ENCODE results near the gene GPR21. TPM values are rescaled to one million over a fixed set of nuclear protein-coding genes. Genes with fewer than 3 reads are reported as not detected.

The GPR21 gene
- total RNA-seq, 2 donors from 2014 or later: 0.97 TPM; not detected in 1

- H3K27me3 ChIP-seq (replicated peaks; ENCODE audit: insufficient read depth): no peaks in the 10 kb centered on the region
- no peaks in the 10 kb centered on the region for H3K4me1 ChIP-seq (replicated peaks)
- 79% methylated on average over 2 of the region's 2 CpGs for WGBS
- no peak overlapping the region for H3K27ac ChIP-seq
- TF ChIP-seq, protein P1, sequence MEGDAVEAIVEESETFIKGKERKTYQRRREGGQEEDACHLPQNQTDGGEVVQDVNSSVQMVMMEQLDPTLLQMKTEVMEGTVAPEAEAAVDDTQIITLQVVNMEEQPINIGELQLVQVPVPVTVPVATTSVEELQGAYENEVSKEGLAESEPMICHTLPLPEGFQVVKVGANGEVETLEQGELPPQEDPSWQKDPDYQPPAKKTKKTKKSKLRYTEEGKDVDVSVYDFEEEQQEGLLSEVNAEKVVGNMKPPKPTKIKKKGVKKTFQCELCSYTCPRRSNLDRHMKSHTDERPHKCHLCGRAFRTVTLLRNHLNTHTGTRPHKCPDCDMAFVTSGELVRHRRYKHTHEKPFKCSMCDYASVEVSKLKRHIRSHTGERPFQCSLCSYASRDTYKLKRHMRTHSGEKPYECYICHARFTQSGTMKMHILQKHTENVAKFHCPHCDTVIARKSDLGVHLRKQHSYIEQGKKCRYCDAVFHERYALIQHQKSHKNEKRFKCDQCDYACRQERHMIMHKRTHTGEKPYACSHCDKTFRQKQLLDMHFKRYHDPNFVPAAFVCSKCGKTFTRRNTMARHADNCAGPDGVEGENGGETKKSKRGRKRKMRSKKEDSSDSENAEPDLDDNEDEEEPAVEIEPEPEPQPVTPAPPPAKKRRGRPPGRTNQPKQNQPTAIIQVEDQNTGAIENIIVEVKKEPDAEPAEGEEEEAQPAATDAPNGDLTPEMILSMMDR (IDR thresholded peaks at IDR 0.05): no peak
- no peak for TF ChIP-seq POLR2AphosphoS5 (IDR thresholded peaks at IDR 0.05)
- TF ChIP-seq POLR2A (IDR thresholded peaks at IDR 0.05): no peak
- no peak overlapping the region for H3K4me3 ChIP-seq
- no peaks in the 10 kb centered on the region for H3K9me3 ChIP-seq
- intact Hi-C loops (cut with DNase I): no loop called here
- no peak for DNase-seq (ENCODE audit: low spot score)
- no peaks in the 10 kb centered on the region for H3K36me3 ChIP-seq
Measured at GRCh38 chr9:123035791-123036190, 2.3 kb downstream of the GPR21 start.

- no peaks in the 10 kb centered on the region for H3K36me3 ChIP-seq
- intact Hi-C loops (cut with DNase I): no loop called here
- H3K27ac ChIP-seq: no peak overlapping the region
- no peak overlapping the region for H3K4me3 ChIP-seq
- no peaks in the 10 kb centered on the region for H3K27me3 ChIP-seq (replicated peaks; ENCODE audit: insufficient read depth)
- H3K4me1 ChIP-seq (replicated peaks): no peaks in the 10 kb centered on the region
- TF ChIP-seq, protein P1 (IDR thresholded peaks at IDR 0.05): no peak
- TF ChIP-seq POLR2AphosphoS5 (IDR thresholded peaks at IDR 0.05) (no peak), POLR2A (IDR thresholded peaks at IDR 0.05) (no peak)
- 81% methylated on average over 3 of the region's 3 CpGs for WGBS
- DNase-seq (ENCODE audit: low spot score): no peak
- H3K9me3 ChIP-seq: no peaks in the 10 kb centered on the region
Measured at GRCh38 chr9:123036893-123037545, 3.6 kb downstream of the GPR21 start.

GRCh38 chr9:123039617-123040219, 6.3 kb downstream of the GPR21 start:
- H3K27me3 ChIP-seq (replicated peaks; ENCODE audit: insufficient read depth): no peaks in the 10 kb centered on the region
- no peak for DNase-seq (ENCODE audit: low spot score)
- no peak overlapping the region for H3K4me3 ChIP-seq
- H3K4me1 ChIP-seq (replicated peaks): no peaks in the 10 kb centered on the region
- TF ChIP-seq POLR2A (IDR thresholded peaks at IDR 0.05) (no peak), POLR2AphosphoS5 (IDR thresholded peaks at IDR 0.05) (no peak)
- TF ChIP-seq, protein P1 (IDR thresholded peaks at IDR 0.05): no peak
- 55% methylated on average over 1 of the region's 1 CpG for WGBS
- no peak overlapping the region for H3K27ac ChIP-seq
- H3K9me3 ChIP-seq: no peaks in the 10 kb centered on the region
- intact Hi-C loops (cut with DNase I): no loop called here
- H3K36me3 ChIP-seq: no peaks in the 10 kb centered on the region

DNA sequence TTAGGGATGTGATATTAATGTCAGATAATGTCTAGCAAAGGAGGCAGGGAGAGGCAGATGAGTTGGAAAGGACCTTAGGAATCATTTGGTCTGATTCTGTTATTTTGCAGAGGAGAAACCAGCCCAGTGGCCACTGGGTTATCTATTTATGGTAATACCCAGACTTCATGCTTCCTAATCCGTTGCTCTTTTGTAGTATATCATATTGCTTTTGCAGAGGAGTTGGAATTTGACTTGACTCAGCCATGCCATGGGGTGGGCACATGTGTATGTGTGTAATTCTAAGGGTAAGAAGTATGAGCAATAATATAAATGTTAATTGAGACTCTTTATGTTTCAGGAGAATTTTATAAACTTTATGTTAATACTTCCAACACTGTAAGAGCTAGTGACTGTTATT, 7.3 kb downstream of the GPR21 start:
- Histone ChIP-seq H3K4me1 (replicated peaks) (no peaks in the 10 kb centered on the region), H3K27ac (no peak overlapping the region), H3K27me3 (replicated peaks; ENCODE audit: insufficient read depth) (no peaks in the 10 kb centered on the region), H3K4me3 (no peak overlapping the region), H3K9me3 (no peaks in the 10 kb centered on the region), H3K36me3 (no peaks in the 10 kb centered on the region)
- 79% methylated on average over 1 of the region's 1 CpG for WGBS
- TF ChIP-seq, protein P1 (IDR thresholded peaks at IDR 0.05): no peak
- TF ChIP-seq POLR2AphosphoS5 (IDR thresholded peaks at IDR 0.05) (no peak), POLR2A (IDR thresholded peaks at IDR 0.05) (no peak)
- intact Hi-C loops (cut with DNase I): no loop called here
- no peak for DNase-seq (ENCODE audit: low spot score)

DNA sequence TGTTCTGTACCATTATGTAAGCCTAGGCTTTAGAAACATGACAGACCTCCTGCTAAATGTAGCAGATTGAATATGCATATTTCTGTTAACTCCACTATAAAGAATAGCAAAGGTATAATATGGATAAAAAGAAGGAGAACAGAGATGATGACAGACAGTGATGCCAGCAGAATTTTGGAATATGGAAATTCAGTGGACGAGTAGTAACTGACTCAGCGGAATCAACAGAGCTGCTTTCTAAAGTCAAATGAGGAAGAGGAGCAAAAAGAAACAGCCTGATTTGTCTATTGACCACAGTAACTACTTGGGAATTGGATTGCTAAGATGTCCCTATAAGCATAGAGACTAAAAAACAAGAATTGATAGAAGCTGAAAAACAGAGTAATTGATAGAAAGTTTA, 8.0 kb downstream of the GPR21 start:
- Histone ChIP-seq H3K9me3 (no peaks in the 10 kb centered on the region), H3K27me3 (replicated peaks; ENCODE audit: insufficient read depth) (no peaks in the 10 kb centered on the region), H3K36me3 (no peaks in the 10 kb centered on the region), H3K27ac (no peak overlapping the region), H3K4me3 (no peak overlapping the region), H3K4me1 (replicated peaks) (no peaks in the 10 kb centered on the region)
- DNase-seq (ENCODE audit: low spot score): no peak
- intact Hi-C loops (cut with DNase I): no loop called here
- TF ChIP-seq POLR2AphosphoS5 (IDR thresholded peaks at IDR 0.05) (no peak), POLR2A (IDR thresholded peaks at IDR 0.05) (no peak)
- TF ChIP-seq, protein P1 (IDR thresholded peaks at IDR 0.05): no peak
- 93% methylated on average over 2 of the region's 2 CpGs for WGBS
